Fibroblast of skin of right quadriceps (primary cell): ENCODE data around the gene TMC5.
"Not testable (repeated sequence)": the region's sequence is repeated elsewhere in the genome, so short reads cannot be mapped to it uniquely, and the experiment has no call there.

Experiments used
- DNase-seq: peaks from one replicate; pipeline ENCODE4 v3.0.0-alpha.2; 2013

The TMC5 gene

GRCh38 chr16:19406891-19407491 lies 10.7 kb upstream of the TMC5 start:
- DNase-seq, result no peak

DNA sequence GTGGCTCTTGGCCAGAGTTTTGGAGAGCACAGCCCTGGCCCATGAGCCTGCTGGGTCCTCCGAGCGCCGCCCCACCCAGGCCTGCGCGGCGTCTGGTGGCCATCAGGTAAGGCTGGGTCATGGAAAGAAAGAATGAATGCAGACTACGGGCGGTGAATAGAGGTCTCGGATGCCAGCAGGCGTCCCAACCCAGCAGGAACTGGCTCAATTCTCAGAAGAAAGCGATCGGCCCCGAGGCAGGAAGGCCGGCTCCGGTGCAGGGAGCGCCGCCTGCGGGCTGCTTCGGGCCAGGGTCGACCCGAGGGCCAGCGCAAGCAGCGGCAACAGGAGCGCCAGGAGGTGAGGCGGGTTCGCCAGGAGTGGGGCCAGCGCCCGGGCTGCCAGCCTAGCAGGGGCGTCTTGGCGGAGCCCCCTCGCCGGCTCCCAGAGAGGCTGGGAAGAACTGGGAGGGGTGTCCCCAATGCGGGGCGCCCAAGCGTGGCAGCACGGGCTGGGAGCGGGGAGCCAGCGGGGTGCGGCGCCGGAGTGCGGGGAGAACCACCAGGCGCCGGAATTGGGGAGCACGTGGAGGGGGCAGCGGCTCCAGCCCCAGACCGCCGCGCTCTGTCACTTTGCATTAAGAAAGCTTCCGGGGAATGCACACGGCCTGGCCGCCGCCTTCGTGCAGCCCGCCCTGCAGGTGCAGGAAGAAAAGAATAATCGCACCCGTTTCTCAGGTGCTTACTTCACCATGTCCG lies 7.1 kb upstream of the TMC5 start:
- no peak for DNase-seq

DNA sequence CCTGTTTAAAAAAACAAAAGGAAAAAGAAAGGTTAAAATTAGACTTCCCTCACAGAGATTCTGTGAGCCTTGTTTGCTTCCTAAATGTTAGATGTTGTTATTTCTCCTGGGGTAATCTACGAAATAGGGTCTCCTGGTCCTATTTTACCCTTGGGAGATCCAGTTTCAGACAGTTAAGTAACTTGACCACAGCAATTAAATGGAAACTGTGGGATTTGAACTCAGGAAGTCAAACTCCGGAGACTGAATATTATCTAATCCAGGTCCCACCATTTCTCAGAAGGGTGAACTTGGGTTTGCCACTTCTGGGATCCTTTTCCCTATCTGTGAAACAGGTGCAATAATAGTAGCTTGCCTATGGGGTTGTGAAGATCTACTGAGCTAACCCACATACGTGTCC lies 6.4 kb upstream of the TMC5 start:
- DNase-seq, result no peak

GRCh38 chr16:19412055-19412454 lies 5.6 kb upstream of the TMC5 start:
- DNase-seq, result not testable (repeated sequence)

DNA sequence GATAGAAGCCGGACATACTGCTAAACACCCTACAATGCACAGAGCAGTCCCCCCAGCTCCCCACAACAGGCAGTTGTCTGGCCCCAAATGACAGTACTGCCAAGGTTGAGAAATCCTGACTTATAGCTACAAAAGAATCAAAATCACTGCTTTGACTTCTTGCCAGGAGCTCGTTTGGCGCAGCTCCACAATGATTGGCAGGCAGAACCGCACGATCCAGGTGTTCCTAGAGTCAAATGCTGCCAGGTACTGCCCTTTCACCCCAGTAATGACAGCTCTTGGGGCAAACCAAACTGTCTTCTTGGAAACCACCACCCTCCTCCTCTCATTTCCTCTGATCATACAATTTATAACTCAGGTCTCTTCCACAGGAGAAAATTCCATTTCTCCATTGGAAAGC lies 2.2 kb upstream of the TMC5 start:
- no peak for DNase-seq

- no peak for DNase-seq
Observed at GRCh38 chr16:19415918-19416317, 1.8 kb upstream of the TMC5 start.

DNA sequence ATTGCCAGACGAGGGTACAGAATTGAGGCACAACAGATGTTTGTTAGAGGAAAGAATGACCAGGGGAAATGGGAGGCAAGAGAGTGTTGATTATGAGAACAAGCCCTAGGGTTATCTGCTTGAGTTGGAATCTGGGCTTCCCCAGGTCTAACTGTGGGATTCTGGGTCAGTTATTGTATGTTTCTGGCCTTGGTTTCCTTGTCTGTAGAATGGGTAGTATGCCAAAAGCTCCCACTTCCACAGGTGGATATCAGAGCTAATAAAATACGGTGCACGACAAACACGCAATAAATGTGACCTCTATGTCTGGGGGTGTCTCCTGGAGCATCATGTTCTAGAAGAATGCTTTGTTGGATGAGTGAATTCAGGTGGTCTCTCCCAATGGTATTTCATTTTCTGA lies 517 bp downstream of the TMC5 start:
- DNase-seq, result no peak

- no peak for DNase-seq
Observed at GRCh38 chr16:19419698-19420075, 2.0 kb downstream of the TMC5 start.

- DNase-seq, result no peak
Observed at GRCh38 chr16:19424478-19424877, 6.8 kb downstream of the TMC5 start.

DNA sequence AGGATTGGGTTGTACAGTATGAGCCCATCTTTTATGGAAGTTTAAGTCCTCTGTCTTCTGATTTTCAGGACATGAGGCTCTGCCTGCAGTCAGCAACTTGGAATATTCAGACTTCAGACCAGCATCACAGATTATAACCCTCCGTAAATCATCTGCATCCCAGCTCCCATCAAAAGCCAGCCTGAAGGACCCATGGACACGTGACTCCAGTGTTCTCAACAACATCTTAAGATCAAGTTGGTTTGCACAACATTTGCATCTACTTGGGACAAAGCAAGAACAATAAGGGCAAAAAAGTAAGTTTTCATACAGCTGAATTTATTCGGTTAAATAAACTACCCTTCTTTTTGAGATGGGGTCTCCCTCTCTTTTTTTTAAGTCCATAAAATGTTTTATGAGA lies 12.7 kb downstream of the TMC5 start:
- no peak for DNase-seq

- DNase-seq, result no peak
Observed at GRCh38 chr16:19431636-19432340, 14.1 kb downstream of the TMC5 start.

- no peak for DNase-seq
Observed at GRCh38 chr16:19432429-19432828, 14.7 kb downstream of the TMC5 start.

DNA sequence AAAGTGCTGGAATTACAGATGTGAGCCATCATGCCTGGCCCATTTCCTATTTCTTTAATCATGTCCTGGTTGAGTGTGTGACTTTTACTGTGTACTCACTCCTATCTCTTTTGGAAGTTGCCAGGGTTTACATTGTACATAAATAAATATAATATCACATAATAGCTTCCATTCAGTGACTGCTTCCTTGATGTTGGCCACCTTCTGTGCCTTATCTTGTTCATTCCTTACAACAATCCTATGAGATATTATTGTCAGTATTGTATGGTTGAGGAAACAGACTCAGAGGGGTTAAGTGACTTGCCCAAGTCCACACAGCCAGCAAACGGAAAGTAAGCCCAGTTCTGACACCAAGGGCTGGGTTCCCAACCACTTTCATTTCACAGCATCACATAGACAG lies 16.9 kb downstream of the TMC5 start:
- no peak for DNase-seq

DNA sequence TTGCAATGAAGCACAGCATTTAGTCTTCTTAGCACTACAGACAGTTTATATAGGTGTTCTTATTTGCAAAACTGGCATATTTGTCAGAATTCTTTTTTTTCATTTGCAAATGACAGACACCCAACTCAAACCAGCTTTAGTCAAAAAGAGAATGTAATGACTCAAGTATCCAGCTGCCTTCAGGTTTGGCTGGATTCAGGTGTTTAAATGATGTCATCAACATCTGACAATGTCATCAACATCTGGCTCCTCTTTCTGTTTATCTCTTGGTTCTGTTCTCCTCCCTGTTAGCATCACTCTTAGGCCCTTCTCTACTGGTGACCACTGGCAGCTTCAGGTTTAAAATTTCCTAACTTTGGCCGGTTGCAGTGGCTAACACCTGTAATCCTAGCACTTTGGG lies 18.9 kb downstream of the TMC5 start:
- DNase-seq, result no peak

GRCh38 chr16:19437280-19437679 lies 19.6 kb downstream of the TMC5 start:
- no peak for DNase-seq

GRCh38 chr16:19438739-19439138 lies 21.1 kb downstream of the TMC5 start:
- no peak for DNase-seq

GRCh38 chr16:19439483-19439882 lies 21.8 kb downstream of the TMC5 start:
- no peak for DNase-seq

- DNase-seq, result no peak
Observed at GRCh38 chr16:19443659-19444058, 26.0 kb downstream of the TMC5 start.

GRCh38 chr16:19446300-19446846 lies 28.7 kb downstream of the TMC5 start:
- DNase-seq, result no peak

GRCh38 chr16:19446886-19447285 lies 29.2 kb downstream of the TMC5 start:
- DNase-seq, result no peak

DNA sequence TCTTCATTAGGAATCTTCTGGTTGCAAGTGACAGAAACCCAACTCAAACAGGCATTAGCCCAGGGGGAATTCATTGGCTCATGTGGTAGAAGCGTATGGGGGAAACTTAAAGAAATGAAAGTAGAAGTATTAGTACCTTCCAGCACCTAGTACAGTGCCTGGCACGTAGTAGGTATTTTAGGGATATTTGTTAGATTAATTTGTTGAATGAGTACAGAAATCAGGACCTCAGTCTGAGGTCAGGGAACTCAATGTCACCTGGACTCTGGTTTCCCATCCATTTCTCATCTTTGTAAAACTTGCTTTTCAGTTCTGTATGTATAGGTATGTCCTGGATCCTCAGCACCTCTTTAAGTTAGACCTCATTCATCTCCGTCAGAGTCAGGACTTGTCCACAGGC lies 32.5 kb downstream of the TMC5 start:
- no peak for DNase-seq

DNA sequence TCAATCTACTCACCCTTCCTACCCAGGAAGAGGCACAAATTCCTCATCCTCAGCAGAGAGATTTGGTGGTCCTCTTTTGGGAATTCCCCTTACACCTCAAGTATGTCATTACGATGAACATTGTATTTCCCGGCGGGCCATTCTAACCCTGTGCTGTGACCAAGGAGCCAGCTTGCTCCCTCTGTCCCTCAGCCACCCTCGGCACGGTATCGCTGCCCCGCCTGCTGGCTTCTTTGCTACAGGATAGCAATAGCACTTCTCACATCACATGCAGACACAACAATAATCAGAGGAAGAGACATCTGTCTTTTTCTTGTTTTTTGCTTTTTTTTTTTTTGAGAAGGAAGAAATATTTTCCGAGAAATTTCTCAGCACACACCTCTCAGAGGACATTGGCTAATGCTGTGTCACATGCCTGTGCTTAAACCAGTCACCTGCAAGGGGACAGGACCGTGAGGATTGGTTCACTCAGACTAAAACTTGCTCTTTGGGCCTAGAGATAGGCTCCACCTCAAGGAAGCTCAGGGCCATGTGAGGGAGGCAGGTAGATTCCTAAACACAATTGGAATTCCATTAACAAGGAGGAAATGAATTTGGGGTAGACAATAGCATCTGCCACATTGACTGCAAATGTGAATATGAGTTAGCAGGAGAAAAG lies 41.2 kb downstream of the TMC5 start:
- DNase-seq, result no peak

GRCh38 chr16:19460397-19460796 lies 42.7 kb downstream of the TMC5 start:
- DNase-seq, result no peak
